Sciatic nerve (tissue), 2 donors: ENCODE data around the gene FBLN7. TPM values are rescaled to one million over a fixed set of nuclear protein-coding genes. Genes with fewer than 3 reads are reported as not detected.
A peak's percentile ranks its signal among the peaks of the same experiment; 100 is the strongest.
"Not testable (repeated sequence)": the region's sequence is repeated elsewhere in the genome, so short reads cannot be mapped to it uniquely, and the experiment has no call there.

Experiments used
- ATAC-seq: fragments of 200-7000 bp; cut with Tn5 transposase; one replicate; pipeline ENCODE4 v1.9.1; 2020; ENCODE audit warnings: mild to moderate bottlenecking, moderate library complexity
- DNase-seq: peaks from one replicate; pipeline ENCODE4 v3.0.0-alpha.2; 2020; ENCODE audit warnings: low spot score
- intact Hi-C: fragments of 100-400 bp; cut with DNase I; formaldehyde crosslinking; loops from one replicate; pipeline ENCODE4 v1.14.2; 2022
- total RNA-seq: library from RNA; stranded (reverse); fragmentation: NEBNext Ultra II Directional; extraction: Animal tissue kit (Norgen Biotek cat#: 25700); gene quantifications from one replicate; pipeline ENCODE4 v1.2.1, GENCODE V29; 2021
- donor health status: DM: no; HTN: no; CAD: no.
- donor health status: DM: no; HTN: no; CAD: no.

Gene FBLN7
- 2.3 TPM for total RNA-seq

GRCh38 chr2:112138159-112139032 is at the start of gene FBLN7:
Gene FBLN7, plus strand, starts transcription at chr2:112138385. Its CDS starts 271 bp downstream, at chr2:112138656.
- ATAC-seq, result peak; percentile 64
- intact Hi-C loops, result no loop called here

GRCh38 chr2:112089375-112089774 is 48.8 kb upstream of the FBLN7 start:
- ATAC-seq, result no peak
- no peak for DNase-seq
- intact Hi-C loops, result no loop called here

More at GRCh38 chr2:112138159-112139032, at the start of gene FBLN7:
- no peak for DNase-seq

GRCh38 chr2:112092286-112093041 is 45.7 kb upstream of the FBLN7 start:
- DNase-seq (no peak), ATAC-seq (no peak)
- intact Hi-C loops, result no loop called here

- intact Hi-C loops, result no loop called here
- ATAC-seq, result no peak
Measured at GRCh38 chr2:112093216-112093615, 45.0 kb upstream of the FBLN7 start.

DNA sequence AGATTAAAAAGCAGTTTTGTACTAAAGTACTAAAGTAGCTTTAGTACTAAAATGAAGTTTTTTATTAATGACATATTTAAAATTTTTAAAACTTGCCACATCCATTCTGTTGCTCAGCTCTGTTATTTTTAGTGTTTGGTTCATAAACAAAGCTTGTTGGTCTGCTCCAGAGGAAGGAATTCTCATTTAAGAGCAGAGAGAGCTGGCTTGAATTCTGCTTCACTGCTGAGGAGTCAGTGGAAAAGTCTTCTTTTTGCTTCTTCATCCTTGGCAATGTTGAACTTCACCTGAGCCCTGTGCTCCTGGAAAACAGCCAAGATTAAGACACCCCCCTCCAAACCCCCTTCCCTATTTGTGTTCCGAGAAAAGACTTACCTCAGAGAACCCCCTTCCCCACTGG is 42.5 kb upstream of the FBLN7 start:
- DNase-seq, result no peak
- intact Hi-C loops, result no loop called here
- ATAC-seq, result no peak

More at GRCh38 chr2:112093216-112093615, 45.0 kb upstream of the FBLN7 start:
- DNase-seq, result no peak

DNA sequence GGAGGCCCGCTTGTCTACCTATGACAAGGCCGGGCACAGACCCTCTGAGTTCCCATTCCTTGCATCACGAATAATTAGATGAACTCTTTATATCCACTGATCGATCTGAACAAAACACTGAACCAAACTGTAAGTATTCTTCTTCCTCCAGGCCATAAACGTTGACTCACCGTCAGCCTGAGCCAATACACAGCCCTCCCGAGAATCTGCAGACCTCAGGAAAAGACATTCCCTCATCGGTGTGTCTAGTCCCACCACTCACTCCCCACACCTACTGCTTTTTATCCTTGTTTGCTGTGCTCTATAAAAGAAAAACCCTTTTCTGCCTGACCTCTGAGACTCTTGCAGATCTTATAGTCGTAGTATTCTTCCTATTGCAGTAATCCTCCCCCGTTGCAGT is 42.1 kb upstream of the FBLN7 start:
- intact Hi-C loops, result no loop called here
- DNase-seq (no peak), ATAC-seq (no peak)

DNA sequence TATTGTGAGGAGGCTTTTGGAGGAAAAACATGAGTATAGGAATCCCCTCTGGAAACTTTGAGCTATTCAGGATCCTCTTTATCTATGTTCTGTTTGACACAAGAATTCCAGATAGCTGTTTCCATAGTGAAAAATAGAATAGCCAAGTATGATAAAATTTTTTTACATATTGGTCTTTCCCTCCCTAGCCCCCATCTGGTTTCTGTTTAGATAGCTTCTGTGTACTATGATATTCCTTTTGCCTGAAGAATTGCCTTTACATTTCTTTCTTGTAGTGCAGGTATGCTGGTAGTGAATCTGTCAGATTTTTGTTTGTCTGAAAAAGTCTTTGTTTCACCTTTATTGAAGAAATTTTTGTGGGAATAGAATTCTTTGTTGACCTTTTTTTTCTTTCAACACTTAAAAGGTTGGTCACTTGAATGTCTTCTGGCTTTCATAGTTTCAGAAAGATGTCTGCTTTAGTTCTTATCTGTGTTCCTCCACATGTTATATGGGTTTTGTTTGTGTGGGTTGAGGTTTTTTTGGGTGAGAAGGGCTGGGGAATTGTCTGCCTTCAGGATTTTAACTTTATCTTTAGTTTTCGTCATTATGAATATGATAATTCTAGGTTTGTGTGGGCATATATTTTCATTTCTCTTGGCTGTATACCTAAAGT is 29.9 kb upstream of the FBLN7 start:
- intact Hi-C loops, result no loop called here
- ATAC-seq (no peak), DNase-seq (no peak)

DNA sequence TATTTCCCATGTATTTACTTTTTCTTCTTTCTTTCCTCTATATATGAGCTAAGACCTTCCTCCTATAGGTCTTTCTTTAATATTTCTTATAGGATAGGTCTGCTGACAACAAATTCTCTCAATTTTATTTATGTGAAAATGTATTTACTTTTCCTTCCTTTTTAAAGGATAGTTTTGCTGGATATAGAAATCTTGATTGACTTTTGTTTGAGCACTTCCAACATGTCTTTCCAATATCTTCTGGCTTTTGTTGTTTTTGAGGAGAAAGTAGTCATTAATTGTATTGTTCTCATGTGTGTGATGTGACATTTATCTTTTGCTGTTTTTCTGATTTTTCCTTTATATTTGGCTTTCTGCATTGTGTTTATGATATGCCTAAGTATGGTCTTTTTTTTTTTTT is 28.9 kb upstream of the FBLN7 start:
- DNase-seq (no peak), ATAC-seq (no peak)
- intact Hi-C loops, result no loop called here

DNA sequence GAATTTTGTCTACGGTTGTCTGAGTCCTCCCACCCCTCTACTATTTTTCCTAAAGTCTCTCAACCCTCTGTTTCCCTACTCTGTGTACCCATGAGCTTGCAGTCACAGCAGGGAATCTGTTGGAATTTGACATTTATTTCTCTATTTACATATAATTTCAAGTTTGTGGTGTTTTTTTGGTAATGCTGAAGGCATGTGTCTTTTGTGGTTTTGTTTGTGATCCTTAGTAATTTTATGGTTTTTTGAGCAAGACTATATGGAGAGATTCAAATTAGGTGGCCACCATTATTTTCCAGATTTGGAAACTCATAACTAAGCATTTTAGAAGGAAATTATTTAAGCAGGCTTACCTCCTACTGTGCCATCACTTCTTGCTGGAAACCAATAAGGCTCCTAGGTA is 27.2 kb upstream of the FBLN7 start:
- ATAC-seq, result no peak
- intact Hi-C loops, result no loop called here

GRCh38 chr2:112113354-112113753 is 24.8 kb upstream of the FBLN7 start:
- intact Hi-C loops, DNase-seq, ATAC-seq: not testable (repeated sequence)

More for the DNA sequence above, 27.2 kb upstream of the FBLN7 start:
- no peak for DNase-seq

GRCh38 chr2:112118148-112118547 is 20.0 kb upstream of the FBLN7 start:
- ATAC-seq, result no peak
- intact Hi-C loops, result no loop called here

GRCh38 chr2:112121682-112122254 is 16.4 kb upstream of the FBLN7 start:
- DNase-seq (no peak), ATAC-seq (no peak)
- intact Hi-C loops, result no loop called here

More at GRCh38 chr2:112118148-112118547, 20.0 kb upstream of the FBLN7 start:
- DNase-seq, result no peak

DNA sequence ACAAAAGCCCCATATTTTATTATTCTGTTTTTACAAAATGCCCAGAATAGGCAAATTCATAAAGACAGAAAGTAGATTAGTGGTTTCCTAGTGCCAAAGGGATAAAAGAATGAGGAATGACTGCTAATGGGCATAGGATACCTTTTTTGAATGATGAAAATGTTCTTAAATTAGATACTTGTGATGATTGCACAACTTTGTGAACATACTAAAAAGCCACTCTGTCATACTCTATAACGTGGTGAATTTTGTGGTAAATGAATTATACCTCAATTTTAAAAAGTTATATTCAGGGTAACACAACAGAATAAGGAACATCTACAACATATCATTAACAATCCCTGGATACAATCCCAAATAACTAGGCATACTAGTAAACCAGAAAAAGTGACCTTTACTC is 9.1 kb upstream of the FBLN7 start:
- intact Hi-C loops, result no loop called here
- DNase-seq, result no peak

DNA sequence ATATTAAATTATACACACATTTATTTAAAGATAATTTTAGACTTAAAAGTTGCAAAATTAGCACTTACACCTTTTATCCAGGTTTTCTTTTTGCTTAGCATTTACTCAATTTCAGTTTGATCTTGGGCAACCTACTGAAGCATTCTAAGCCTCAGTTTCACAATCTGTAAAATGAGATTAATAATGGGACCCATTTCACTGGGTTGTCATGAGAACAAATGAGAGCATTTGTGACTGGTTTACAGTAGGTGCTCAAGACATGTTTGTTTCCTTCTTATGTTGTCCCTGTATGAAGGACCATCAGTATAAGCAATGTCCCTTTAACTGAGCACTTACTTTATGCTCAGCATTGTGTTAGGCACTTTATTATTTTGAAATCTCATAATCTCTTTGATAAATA is 4.8 kb upstream of the FBLN7 start:
- ATAC-seq, result no peak
- intact Hi-C loops, result no loop called here
- no peak for DNase-seq

More for the DNA sequence above, 9.1 kb upstream of the FBLN7 start:
- ATAC-seq, result no peak

GRCh38 chr2:112134120-112134519 is 4.1 kb upstream of the FBLN7 start:
- ATAC-seq (no peak), DNase-seq (no peak)
- intact Hi-C loops, result no loop called here

GRCh38 chr2:112136096-112136495 is 2.1 kb upstream of the FBLN7 start:
- no peak for DNase-seq
- no peak for ATAC-seq
- intact Hi-C loops, result no loop called here

GRCh38 chr2:112137516-112138158 is 548 bp upstream of the FBLN7 start:
- peak; percentile 52 for ATAC-seq
- DNase-seq, result no peak
- intact Hi-C loops, result no loop called here

DNA sequence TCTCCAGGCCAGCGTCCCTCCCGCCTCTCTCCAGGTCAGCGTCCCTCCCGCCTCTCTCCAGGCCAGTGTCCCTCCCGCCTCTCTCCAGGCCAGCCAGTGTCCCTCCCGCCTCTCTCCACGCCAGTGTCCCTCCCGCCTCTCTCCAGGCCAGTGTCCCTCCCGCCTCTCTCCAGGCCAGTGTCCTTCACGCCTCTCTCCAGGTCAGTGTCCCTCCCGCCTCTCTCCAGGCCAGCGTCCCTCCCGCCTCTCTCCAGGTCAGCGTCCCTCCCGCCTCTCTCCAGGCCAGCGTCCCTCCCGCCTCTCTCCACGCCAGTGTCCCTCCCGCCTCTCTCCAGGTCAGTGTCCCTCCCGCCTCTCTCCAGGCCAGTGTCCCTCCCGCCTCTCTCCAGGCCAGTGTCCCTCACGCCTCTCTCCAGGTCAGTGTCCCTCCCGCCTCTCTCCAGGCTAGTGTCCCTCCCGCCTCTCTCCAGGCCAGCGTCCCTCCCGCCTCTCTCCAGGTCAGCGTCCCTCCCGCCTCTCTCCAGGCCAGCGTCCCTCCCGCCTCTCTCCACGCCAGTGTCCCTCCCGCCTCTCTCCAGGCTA is 939 bp downstream of the FBLN7 start:
- ATAC-seq, intact Hi-C loops, DNase-seq: not testable (repeated sequence)
